H54 (cell line): ENCODE results near the gene ITM2A.

Source experiments
- DNase-seq: peaks from one replicate; pipeline ENCODE4 v3.0.0; 2011; ENCODE audit warnings: low spot score, mixed read lengths; ENCODE audit not compliant: insufficient read length
- FAIRE-seq: peaks from 3 replicates; lab custom pipeline; 2011; peaks lifted over from hg19 to GRCh38; lab: Jason Lieb, UNC
- POLR2A ChIP-seq: IDR thresholded peaks from 2 replicates; pipeline ENCODE4 v1.6.1; 2011; ENCODE audit warnings: low read depth, mild to moderate bottlenecking, low read length

The ITM2A gene

GRCh38 chrX:79366873-79367749 lies at the start of gene ITM2A:
Gene ITM2A, minus strand, starts transcription at chrX:79367334. Its CDS starts 119 bp downstream, at chrX:79367215.
- TF ChIP-seq POLR2A, result no peak
- FAIRE-seq, result no peak
- no peak for DNase-seq

DNA sequence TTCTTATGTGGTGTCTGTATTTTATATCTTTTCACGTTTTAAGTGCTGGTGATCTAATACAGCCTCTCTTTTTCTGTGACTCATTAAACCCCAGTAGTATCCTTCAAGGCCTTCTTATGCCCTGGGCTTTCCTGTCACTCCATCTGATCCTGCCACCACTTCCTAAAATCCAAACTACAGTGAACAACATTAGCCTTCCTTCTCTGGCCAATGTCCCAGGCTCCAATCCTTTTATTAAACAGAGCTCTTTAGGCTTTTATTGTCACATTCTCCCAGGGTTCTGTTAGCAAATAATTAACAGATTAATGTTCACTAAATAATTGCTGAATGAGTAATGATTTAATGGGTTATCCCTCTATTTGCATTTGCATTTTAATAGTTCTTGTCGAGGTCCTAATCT lies 47.9 kb upstream of the ITM2A start:
- TF ChIP-seq POLR2A, result no peak
- no peak for FAIRE-seq
- no peak for DNase-seq

DNA sequence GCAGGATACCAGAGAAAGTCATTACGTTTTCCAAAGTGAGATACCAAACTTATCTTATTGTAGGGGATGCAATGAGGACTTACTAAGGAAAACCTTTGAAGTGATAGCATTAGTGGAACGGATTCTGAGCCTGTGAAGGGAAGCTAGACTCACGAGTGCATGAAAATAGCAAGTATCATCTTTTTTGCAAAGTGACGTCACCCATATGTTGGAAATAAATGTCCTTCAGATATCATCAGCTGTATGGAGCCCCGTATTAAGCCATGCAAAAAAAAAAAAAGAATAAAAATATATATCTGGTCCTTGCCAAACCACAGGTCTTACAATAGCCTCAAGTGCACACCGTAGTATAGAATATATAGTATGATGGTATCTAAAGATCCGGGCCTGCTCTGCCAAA lies 46.8 kb upstream of the ITM2A start:
- no peak for TF ChIP-seq POLR2A
- DNase-seq, result no peak

DNA sequence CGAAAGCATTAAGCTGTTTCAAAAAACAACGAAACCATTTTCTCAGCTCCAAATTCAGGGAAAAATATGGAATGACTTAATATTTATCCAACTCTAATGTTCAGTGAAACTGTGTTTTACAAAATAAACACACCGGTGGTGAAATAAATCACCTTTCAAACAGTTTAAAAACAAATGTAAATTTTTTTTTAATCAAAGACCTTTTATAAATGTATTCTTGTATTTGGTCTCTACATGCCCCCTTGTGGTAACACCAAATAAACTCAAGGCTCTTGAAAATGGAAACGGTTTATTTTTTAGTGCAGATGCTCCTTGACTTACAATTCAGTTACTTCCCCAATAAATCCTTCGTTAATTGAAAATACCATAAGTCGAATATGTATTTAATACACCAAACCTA lies 45.8 kb upstream of the ITM2A start:
- FAIRE-seq, result no peak
- no peak for TF ChIP-seq POLR2A
- no peak for DNase-seq

More for the DNA sequence above, 46.8 kb upstream of the ITM2A start:
- FAIRE-seq, result no peak

- FAIRE-seq (no peak), DNase-seq (no peak)
- no peak for TF ChIP-seq POLR2A
Observed at GRCh38 chrX:79412166-79412565, 45.0 kb upstream of the ITM2A start.

- DNase-seq, result no peak
- TF ChIP-seq POLR2A, result no peak
- no peak for FAIRE-seq
Observed at GRCh38 chrX:79409657-79410056, 42.5 kb upstream of the ITM2A start.

GRCh38 chrX:79408623-79409322 lies 41.6 kb upstream of the ITM2A start:
- DNase-seq (no peak), FAIRE-seq (no peak)
- TF ChIP-seq POLR2A, result no peak

DNA sequence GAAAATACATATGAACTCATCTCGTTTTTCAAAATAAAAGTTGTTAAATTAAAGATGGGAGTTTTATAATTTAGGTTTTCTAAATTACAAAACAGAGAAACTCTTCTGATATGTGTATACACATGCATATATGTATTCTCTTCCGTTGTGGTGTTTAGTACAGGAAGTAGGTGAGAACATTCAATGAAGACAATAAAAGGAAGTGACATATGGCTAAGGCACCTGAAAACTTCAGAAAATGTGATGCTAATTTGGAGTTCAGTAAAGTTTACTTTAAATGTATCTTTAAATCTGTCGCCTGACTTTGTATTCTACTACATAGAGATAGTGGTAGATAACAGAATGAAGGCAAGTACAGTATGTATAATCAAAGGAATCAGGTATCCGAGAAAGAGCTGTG lies 33.5 kb upstream of the ITM2A start:
- no peak for FAIRE-seq
- DNase-seq, result no peak
- no peak for TF ChIP-seq POLR2A

GRCh38 chrX:79375340-79375739 lies 8.2 kb upstream of the ITM2A start:
- TF ChIP-seq POLR2A, result no peak
- no peak for FAIRE-seq
- no peak for DNase-seq

DNA sequence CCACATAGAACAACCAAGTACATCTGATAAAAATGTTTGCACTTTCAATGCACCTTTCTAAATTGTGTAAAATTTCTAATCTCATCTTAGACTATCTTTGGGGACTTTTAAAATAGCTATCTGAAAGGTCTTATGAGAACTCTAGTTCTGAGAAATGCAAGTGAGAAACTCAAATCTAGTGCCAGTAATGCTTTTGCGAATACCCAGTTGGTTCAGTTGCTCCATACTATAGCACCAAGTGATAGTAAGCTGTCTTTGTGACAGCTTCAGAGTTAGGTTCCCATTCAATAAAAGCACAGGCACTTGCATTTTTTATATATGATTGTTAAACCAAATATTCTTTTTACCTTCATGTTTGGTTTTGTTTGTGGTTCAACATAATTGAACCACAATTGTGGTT lies 4.5 kb upstream of the ITM2A start:
- FAIRE-seq (no peak), DNase-seq (no peak)
- no peak for TF ChIP-seq POLR2A

DNA sequence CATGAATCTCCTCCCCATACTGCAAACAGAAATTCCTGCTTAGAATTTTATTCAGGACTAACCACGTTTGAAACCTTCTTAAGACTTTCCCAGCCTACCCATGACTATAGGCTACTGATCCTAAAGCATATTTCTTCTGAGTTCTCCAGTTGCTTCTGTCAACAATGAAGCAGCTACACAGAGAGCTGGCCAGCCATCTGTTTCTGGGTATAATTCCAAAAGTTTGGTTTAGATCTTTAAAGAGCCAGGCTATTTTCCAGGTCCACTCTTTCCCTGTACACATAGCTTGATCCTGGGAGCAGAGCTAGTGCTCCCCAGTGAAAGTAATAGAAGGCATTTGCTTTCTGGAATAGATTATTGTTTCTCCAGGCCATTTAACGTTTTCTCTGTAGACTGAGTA lies 4.0 kb upstream of the ITM2A start:
- FAIRE-seq (no peak), DNase-seq (no peak)
- TF ChIP-seq POLR2A, result no peak

DNA sequence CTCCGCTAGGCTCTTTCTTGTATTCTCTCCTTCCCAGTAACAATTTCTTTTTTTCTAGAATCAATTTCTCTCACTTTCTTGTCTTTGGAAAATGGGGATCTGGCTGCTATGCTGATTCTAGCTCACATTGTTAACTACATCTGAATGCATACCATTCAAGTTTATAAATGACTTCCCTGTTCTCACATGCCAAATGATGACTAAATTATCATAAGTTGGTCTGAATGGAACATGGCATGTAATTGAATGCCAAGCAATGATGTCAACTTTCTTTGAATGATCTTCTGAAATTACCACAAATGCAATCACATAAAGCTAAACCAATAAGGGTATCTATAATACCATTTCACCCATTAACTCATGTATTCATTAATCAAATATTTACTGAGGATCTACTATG lies 2.7 kb upstream of the ITM2A start:
- no peak for FAIRE-seq
- DNase-seq, result no peak
- no peak for TF ChIP-seq POLR2A

DNA sequence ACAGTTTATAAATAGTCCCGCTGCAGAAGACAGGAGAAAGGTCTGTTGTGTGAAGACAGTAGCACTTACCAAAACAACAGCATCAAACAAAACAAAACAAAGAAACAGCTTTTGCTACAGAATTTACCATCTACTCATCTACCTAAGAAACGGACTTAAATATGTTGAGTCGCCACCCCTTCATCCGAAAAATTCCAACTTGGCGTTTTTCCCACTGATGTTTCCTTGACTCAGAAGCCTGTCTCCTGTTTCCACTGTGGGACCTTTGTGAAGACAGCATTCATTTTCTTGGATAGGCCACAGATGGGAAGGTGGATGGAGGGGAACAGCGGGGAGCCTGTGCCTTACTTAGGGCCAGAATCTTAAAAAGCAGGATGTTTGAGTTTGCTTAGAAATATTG lies 1.3 kb upstream of the ITM2A start:
- TF ChIP-seq POLR2A, result no peak
- FAIRE-seq (no peak), DNase-seq (no peak)

DNA sequence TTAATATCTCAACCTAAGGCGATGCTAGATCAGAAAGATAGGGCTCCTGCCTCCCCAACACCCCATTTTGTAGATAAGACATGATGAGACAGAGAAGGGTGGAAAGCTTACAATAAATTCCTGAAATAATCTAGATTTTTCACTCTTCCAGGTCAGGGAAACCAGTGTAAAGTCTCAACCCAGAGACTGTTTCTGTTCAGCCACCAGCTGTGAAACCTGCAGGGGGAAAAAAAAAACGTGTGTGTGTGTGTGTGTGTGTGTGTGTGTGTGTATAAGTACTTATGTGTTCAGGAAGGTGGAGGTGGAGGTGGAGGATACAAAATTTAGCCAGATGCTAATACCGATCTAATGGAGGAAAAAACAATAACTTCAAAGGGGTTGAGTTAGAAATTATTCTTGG lies 773 bp upstream of the ITM2A start:
- TF ChIP-seq POLR2A, result no peak
- FAIRE-seq, result no peak
- DNase-seq, result no peak

DNA sequence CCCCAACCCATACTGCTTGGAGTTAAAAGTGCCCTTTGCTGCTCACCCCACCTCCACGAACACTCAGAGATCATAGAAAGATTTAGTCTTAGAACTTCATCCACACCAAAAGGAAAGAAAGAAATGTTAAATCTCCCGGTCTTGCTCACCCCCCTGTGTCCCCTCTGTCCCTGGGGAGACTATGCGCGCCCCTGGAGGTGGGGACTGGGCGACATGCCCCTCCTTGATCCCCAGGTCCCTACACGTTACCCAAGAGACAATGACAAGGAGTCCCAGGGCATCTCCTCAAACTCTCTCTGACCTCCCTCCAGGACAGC lies 620 bp downstream of the ITM2A start:
- no peak for FAIRE-seq
- no peak for TF ChIP-seq POLR2A
- no peak for DNase-seq
